Karpas-422 (cell line): Measurements from ENCODE around the gene WNT7B. TPM values are rescaled to one million over a fixed set of nuclear protein-coding genes. Genes with fewer than 3 reads are reported as not detected.

ENCODE experiments used
- DNase-seq: peaks from one replicate; pipeline ENCODE4 v3.0.0-alpha.2; 2015
- H2AFZ ChIP-seq: fragments of 200-600 bp; sonication (generic); 2 replicates; pipeline ENCODE4 v1.6.1; 2014; ENCODE audit warnings: antibody characterized with exemption, low read length, mixed read lengths
- H3K27ac ChIP-seq: fragments of 200-600 bp; sonication (generic); 2 replicates; pipeline ENCODE4 v1.5.1; 2014; ENCODE audit warnings: mild to moderate bottlenecking, low read length, moderate library complexity
- H3K27me3 ChIP-seq: fragments of 200-600 bp; sonication (generic); 2 replicates; pipeline ENCODE4 v1.6.1; 2014; ENCODE audit warnings: low read length, mixed read lengths
- H3K36me3 ChIP-seq: fragments of 200-600 bp; sonication (generic); 2 replicates; pipeline ENCODE4 v1.6.1; 2014; ENCODE audit warnings: low read length, mixed read lengths; ENCODE audit not compliant: insufficient read depth
- H3K4me1 ChIP-seq: fragments of 200-600 bp; sonication (generic); 2 replicates; pipeline ENCODE4 v1.6.1; 2014; ENCODE audit warnings: mild to moderate bottlenecking, low read length, mixed read lengths
- H3K4me2 ChIP-seq: fragments of 200-600 bp; sonication (generic); 2 replicates; pipeline ENCODE4 v1.6.1; 2014; ENCODE audit warnings: low read length, low read depth, mild to moderate bottlenecking; ENCODE audit not compliant: poor library complexity, severe bottlenecking
- H3K4me3 ChIP-seq: fragments of 200-600 bp; sonication (generic); 2 replicates; pipeline ENCODE4 v1.5.1; 2014; ENCODE audit warnings: mild to moderate bottlenecking, antibody characterized with exemption, low read length, mixed read lengths
- H3K79me2 ChIP-seq: fragments of 200-600 bp; sonication (generic); 2 replicates; pipeline ENCODE4 v1.6.1; 2014; ENCODE audit warnings: mild to moderate bottlenecking, low read length, mixed read lengths
- H3K9ac ChIP-seq: fragments of 200-600 bp; sonication (generic); 2 replicates; pipeline ENCODE4 v1.6.0; 2014; ENCODE audit warnings: low read length
- H3K9me2 ChIP-seq: fragments of 200-600 bp; sonication (generic), shearing (Covaris generic); replicated peaks from 2 replicates; pipeline ENCODE4 v1.6.0; 2014; ENCODE audit warnings: mild to moderate bottlenecking, low read length, moderate library complexity; ENCODE audit not compliant: insufficient read depth
- H3K9me3 ChIP-seq: fragments of 300-700, 200-600 bp; sonication (generic); 2 replicates; pipeline ENCODE4 v1.6.1; 2014; ENCODE audit warnings: low read length, mixed read lengths
- H4K20me1 ChIP-seq: fragments of 200-600 bp; sonication (generic); 2 replicates; pipeline ENCODE4 v1.6.1; 2014; ENCODE audit warnings: mild to moderate bottlenecking, antibody characterized with exemption, low read length, low read depth; ENCODE audit not compliant: insufficient read depth
- total RNA-seq: library from RNA; depleted of rRNA; stranded (reverse); fragments of >200 nt; shearing (Covaris generic); gene quantifications from 2 replicates; pipeline ENCODE4 v1.2.3, GENCODE V29; 2014; ENCODE audit warnings: low replicate concordance

Gene WNT7B
- total RNA-seq, 1 experiment from 2014 or later: not detected

DNA sequence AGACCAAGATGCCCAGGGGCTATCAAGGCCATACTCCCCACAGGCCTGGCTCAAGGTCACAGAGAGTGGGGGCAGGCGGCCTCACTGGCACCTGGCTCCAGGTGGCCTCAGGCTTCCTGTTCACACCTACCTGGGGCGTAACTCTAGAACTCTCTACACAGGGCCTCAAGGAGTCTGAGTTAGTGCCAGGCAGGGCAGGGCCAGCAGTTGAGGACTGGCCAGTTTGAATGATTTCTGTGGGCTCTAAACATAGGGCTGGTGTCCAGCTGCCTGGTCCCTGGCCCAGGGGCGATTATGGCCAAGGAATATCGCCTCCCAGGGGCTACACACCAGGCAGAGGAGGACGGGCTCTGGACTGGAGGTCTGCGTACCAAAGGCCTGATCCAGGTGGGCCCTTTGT lies 79.2 kb downstream of the WNT7B start:
- Histone ChIP-seq H3K36me3 (no peaks in the 10 kb centered on the region), H2AFZ (no peak overlapping the region), H3K9ac (no peak overlapping the region), H4K20me1 (no peaks in the 10 kb centered on the region), H3K4me2 (no peak overlapping the region), H3K4me3 (no peak overlapping the region), H3K4me1 (no peaks in the 10 kb centered on the region), H3K9me2 (no peaks in the 10 kb centered on the region), H3K27me3 (no peaks in the 10 kb centered on the region), H3K79me2 (no peaks in the 10 kb centered on the region), H3K9me3 (no peaks in the 10 kb centered on the region), H3K27ac (no peak overlapping the region)
- no peak for DNase-seq

DNA sequence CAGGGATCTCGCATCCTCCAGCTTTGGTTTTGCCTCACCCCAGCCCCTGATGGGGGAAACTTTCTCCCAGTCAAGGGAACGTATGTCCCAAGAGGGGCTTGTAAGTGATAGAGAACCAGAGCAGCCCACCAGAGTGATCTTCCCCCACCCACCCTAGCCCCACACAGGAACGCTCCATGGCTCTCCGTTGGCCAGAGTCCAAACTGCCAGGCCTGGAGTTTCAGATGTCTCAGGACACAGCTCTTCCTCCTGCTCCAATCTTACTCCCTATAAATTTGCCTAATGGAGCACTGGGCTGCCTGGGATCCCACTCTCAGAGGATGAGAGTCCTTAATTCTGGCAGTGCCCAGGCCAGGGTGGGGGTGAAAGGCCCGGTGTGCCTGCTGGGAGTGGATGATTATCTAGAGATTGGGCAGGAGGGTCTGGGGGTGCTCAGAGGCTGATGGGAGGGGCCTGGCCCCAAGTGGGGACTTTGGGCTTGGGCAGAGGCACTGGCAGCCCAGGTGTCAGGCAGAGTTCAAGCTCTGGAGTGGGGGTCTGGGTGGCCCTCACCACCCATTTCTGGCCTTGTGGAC lies 79.9 kb downstream of the WNT7B start:
- no peak overlapping the region for H3K27ac ChIP-seq
- H3K9me2 ChIP-seq: no peaks in the 10 kb centered on the region
- H3K4me1 ChIP-seq: no peaks in the 10 kb centered on the region
- H3K4me3 ChIP-seq: no peak overlapping the region
- no peak overlapping the region for H2AFZ ChIP-seq
- no peak overlapping the region for H3K9ac ChIP-seq
- H3K9me3 ChIP-seq: no peaks in the 10 kb centered on the region
- H3K36me3 ChIP-seq: no peaks in the 10 kb centered on the region
- H3K4me2 ChIP-seq: no peak overlapping the region
- no peaks in the 10 kb centered on the region for H4K20me1 ChIP-seq
- DNase-seq: no peak
- no peaks in the 10 kb centered on the region for H3K27me3 ChIP-seq
- H3K79me2 ChIP-seq: no peaks in the 10 kb centered on the region

DNA sequence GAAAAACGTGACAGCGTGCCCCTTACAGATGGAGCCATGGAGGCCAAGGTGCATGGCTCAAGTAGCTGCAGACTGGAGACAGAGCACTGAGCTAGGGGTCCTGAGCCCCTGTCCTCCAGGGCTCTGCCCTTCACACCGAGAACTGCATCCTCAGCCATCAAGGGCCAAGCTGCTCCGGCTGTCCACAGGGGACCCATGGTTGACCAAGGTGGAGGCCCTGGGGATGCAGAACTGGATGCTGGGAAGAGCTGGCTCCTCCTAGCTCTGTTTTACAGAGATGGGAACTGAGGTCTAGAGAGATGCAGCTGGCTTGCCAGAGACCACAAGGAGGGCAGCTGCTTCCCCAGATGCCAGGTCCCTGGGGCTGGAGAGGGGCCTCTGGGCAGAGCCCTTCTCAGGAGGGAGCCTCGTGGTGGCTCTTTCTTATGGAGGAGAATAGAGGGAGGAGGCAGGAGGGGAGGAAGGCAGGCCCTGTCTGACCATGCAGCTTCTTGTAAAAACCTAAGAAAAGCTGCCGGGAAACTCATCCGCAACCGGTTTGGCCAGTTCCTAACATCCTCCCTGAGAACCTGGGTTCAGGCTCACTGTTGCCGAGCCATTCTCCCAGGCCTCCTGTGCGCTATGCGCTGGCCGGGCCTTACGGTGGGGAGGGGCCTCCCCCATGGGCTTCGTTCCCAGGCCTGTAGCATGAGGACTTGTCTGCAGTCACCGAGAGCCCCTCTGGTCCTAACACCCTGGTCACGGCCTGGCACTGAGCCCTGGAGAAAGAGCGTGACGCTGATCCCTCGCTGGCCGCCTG lies 80.6 kb downstream of the WNT7B start:
- Histone ChIP-seq H3K4me1 (no peaks in the 10 kb centered on the region), H3K4me3 (no peak overlapping the region), H3K4me2 (no peak overlapping the region)

DNA sequence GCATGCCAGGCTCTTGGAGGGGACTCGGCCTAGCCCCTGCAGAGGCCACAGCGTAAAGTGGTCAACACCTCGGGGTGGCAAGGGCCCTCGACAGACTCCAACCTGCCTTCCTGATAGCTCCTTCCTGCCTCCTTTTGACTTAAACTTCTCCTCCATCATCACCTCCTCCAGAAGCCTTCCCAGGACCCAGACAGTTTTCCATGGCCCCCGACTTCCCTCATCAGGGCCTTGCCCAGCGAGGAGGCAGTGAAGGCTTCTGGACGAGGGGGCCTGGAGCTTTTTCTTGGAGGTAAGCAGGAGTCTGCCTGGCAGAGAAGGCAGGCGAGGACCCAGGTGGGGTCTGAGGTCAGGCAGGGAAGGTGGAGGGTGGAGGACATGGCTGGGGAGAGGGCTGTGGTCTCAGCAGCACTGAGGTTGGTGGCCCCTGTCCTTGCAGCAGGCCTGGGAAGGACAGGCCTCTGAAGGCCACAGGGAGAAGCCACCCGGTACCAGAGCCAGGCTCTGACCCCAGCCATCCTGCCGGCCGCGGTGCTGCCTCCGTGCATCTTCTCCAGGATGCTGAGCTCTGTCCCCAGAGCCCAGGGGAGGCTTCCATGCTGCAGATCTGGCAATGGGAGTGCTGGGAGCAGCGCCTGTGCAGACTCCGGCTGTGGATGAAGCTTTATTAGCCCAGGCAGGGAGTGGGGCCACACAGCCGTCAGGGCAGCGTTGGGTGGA lies 81.4 kb downstream of the WNT7B start:
- H3K4me1 ChIP-seq: no peaks in the 10 kb centered on the region
- H3K9me2 ChIP-seq: no peaks in the 10 kb centered on the region
- H3K36me3 ChIP-seq: no peaks in the 10 kb centered on the region
- H3K4me2 ChIP-seq: no peak overlapping the region
- no peaks in the 10 kb centered on the region for H3K79me2 ChIP-seq
- no peak overlapping the region for H3K27ac ChIP-seq
- no peaks in the 10 kb centered on the region for H4K20me1 ChIP-seq
- DNase-seq: no peak
- H3K9me3 ChIP-seq: no peaks in the 10 kb centered on the region
- H3K9ac ChIP-seq: no peak overlapping the region
- H2AFZ ChIP-seq: no peak overlapping the region
- no peaks in the 10 kb centered on the region for H3K27me3 ChIP-seq
- H3K4me3 ChIP-seq: no peak overlapping the region

More for the DNA sequence above, 80.6 kb downstream of the WNT7B start:
- H3K9me2 ChIP-seq: no peaks in the 10 kb centered on the region
- H3K9me3 ChIP-seq: no peaks in the 10 kb centered on the region
- no peaks in the 10 kb centered on the region for H3K36me3 ChIP-seq
- H3K79me2 ChIP-seq: no peaks in the 10 kb centered on the region
- DNase-seq: no peak
- no peaks in the 10 kb centered on the region for H4K20me1 ChIP-seq
- H3K9ac ChIP-seq: no peak overlapping the region
- H3K27me3 ChIP-seq: no peaks in the 10 kb centered on the region
- H3K27ac ChIP-seq: no peak overlapping the region
- H2AFZ ChIP-seq: no peak overlapping the region

DNA sequence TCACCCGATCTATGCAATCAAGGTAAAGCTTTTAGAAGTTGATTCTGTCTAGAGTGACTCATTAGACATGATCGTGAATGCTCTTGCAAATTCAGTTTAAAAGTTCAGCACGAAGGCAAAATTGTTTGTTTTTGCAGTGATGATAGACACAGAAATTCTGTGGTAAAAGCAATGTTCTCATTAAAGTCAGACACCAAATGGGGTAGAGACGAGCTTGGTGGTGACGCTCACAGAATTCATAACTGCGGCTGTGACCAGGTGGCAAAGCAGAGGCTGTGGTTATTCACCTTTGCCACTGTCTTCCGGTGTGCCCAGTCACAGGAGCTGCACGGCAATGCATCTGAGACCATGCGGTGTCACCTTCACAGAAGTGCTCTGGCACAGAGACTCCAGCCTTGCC lies 83.4 kb downstream of the WNT7B start:
- Histone ChIP-seq H3K4me2 (no peak overlapping the region), H4K20me1 (no peaks in the 10 kb centered on the region), H3K36me3 (no peaks in the 10 kb centered on the region), H3K4me1 (no peaks in the 10 kb centered on the region), H3K4me3 (no peak overlapping the region), H2AFZ (no peak overlapping the region), H3K9me3 (no peaks in the 10 kb centered on the region), H3K27ac (no peak overlapping the region), H3K27me3 (no peaks in the 10 kb centered on the region), H3K9me2 (no peaks in the 10 kb centered on the region), H3K9ac (no peak overlapping the region), H3K79me2 (no peaks in the 10 kb centered on the region)
- DNase-seq: no peak

DNA sequence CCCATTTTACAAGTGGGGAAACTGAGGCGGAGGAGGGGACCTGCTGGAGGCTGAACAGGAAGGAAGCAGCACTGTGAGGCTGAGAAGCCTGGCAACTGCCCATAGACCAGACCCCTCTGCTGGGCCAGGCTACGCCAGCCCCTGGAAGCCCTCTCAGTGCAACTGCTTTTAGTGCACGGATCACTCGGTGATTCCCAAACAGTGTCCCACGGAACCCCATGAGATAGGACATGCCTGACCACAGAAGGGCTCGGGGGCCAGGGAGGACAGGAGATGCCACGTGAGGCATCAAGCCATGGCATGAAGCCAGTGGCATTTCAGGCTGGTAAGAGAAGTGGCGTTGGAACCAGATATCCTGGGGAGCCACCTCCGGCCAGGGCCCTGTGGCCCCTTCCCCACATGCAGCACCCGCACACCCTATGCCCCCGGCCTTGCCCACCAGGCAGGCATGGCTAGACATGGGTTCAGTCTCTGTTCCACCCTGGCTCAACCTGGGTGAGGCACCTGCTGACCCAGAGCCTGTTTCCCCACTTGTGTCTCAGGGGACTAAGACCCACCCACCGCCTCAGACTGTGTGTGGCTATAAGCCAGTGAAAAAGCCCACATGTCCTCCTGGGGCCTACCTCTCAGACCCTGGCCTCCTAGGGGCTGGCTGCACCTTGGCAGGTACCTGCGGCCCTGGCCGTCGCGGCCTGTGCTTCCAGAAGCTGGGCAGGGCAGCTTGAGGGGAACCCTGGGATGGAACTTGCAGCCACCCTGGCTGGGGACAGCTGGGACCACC lies 84.1 kb downstream of the WNT7B start:
- no peaks in the 10 kb centered on the region for H3K27me3 ChIP-seq
- DNase-seq: no peak
- H3K4me2 ChIP-seq: no peak overlapping the region
- no peak overlapping the region for H3K9ac ChIP-seq
- H3K9me2 ChIP-seq: no peaks in the 10 kb centered on the region
- H3K4me3 ChIP-seq: no peak overlapping the region
- no peaks in the 10 kb centered on the region for H3K9me3 ChIP-seq
- no peak overlapping the region for H3K27ac ChIP-seq
- no peaks in the 10 kb centered on the region for H4K20me1 ChIP-seq
- no peaks in the 10 kb centered on the region for H3K79me2 ChIP-seq
- no peaks in the 10 kb centered on the region for H3K36me3 ChIP-seq
- H3K4me1 ChIP-seq: no peaks in the 10 kb centered on the region
- H2AFZ ChIP-seq: no peak overlapping the region

DNA sequence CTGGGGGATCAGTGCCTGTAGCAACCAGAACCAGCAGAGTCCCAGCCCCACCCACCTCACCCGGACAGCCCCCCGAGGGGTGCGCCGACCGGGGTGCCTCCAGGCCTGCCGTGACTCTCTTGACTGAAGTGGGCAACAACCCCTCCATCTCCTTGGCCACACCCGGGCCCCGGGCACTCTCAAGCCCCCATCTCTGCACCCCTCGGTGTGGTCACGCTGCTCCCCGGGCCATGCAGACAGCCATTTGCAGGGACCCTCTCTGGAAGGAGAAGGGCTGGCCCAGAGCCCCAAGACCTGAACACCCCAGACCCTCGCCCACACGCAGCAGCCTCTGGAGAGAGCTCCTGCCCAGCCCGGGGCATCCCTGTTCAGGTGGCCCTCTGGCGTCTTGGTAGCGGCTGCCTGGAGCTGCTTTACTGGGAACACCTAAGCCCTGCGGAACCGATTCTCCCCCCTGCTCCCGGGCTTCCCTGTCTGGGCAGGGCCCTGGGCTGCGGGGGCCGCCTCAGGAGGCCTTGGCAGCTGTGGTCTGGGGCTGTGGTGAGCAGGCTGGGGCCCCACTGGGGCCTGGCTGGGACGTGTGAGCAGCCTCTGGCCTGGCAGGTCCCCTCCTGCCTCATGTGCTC lies 84.9 kb downstream of the WNT7B start:
- Histone ChIP-seq H3K27ac (no peak overlapping the region), H4K20me1 (no peaks in the 10 kb centered on the region), H3K79me2 (no peaks in the 10 kb centered on the region), H2AFZ (no peak overlapping the region), H3K27me3 (no peaks in the 10 kb centered on the region), H3K4me3 (no peak overlapping the region), H3K4me1 (no peaks in the 10 kb centered on the region), H3K4me2 (no peak overlapping the region), H3K9me3 (no peaks in the 10 kb centered on the region), H3K36me3 (no peaks in the 10 kb centered on the region), H3K9ac (no peak overlapping the region), H3K9me2 (no peaks in the 10 kb centered on the region)
- no peak for DNase-seq
